ENCODE results near the gene APOO.

DNA sequence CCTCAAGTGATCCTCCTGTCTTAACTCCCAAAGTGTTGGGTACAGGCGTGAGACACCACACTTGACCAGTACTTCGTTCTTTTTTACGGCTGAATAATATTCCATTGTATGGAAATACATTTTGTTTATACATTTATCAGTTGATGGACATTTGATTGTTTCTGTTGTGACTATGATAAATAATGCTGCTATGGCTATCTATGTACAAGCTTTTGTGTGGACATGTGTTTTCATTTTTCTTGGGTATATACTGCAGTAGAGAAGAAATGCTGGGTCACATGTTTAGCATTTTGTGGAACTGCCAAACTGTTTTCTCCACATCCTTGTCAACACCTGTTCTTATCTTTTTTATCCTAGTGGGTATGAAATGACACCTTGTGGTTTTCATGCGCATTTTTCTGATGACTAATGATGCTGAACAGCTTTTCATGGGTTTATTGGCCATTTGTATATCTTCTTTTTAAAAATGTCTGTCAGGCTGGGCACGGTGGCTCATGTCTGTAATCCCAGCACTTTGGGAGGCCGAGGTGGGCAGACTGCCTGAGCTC lies 87.4 kb downstream of the APOO start:
- TF ChIP-seq POLR2AphosphoS5 (IDR thresholded peaks at IDR 0.05; ENCODE audit: borderline replicate concordance, low read depth, low read length) (no peak), EZH2 (IDR thresholded peaks at IDR 0.05) (no peak)
